GM19238 (cell line): ENCODE data around the gene RNF126.
"Not testable (repeated sequence)": the region's sequence is repeated elsewhere in the genome, so short reads cannot be mapped to it uniquely, and the experiment has no call there.

Experiments used
- DNase-seq: peaks from one replicate; pipeline ENCODE4 v3.0.0; 2011; ENCODE audit warnings: low spot score; ENCODE audit not compliant: insufficient read length

RNF126 gene

GRCh38 chr19:613732-614567, 49.1 kb downstream of the RNF126 start:
- no peak for DNase-seq

GRCh38 chr19:612941-613340, 50.1 kb downstream of the RNF126 start:
- no peak for DNase-seq

- DNase-seq: no peak
These were observed 51.5 kb downstream of the RNF126 start for GRCh38 chr19:611481-611868.

- peak; percentile 75 for DNase-seq
These were observed 52.1 kb downstream of the RNF126 start for GRCh38 chr19:610801-611480.

GRCh38 chr19:610071-610800, 52.8 kb downstream of the RNF126 start:
- DNase-seq: peak; percentile 37

- no peak for DNase-seq
These were observed 54.0 kb downstream of the RNF126 start for GRCh38 chr19:609004-609346.

GRCh38 chr19:608155-609003, 54.6 kb downstream of the RNF126 start:
- DNase-seq: no peak

- no peak for DNase-seq
These were observed 55.5 kb downstream of the RNF126 start for GRCh38 chr19:607301-608154.

GRCh38 chr19:605061-605971, 57.7 kb downstream of the RNF126 start:
- not testable (repeated sequence) for DNase-seq

- DNase-seq: no peak
These were observed 58.7 kb downstream of the RNF126 start for GRCh38 chr19:604355-604754.

- DNase-seq: not testable (repeated sequence)
These were observed 59.2 kb downstream of the RNF126 start for GRCh38 chr19:603779-604178.

- not testable (repeated sequence) for DNase-seq
These were observed 59.7 kb downstream of the RNF126 start for GRCh38 chr19:603302-603639.

GRCh38 chr19:602391-603301, 60.4 kb downstream of the RNF126 start:
- no peak for DNase-seq

- no peak for DNase-seq
These were observed 61.2 kb downstream of the RNF126 start for GRCh38 chr19:601790-602189.

- DNase-seq: no peak
These were observed 61.7 kb downstream of the RNF126 start for GRCh38 chr19:601310-601709.
